K562 (cell line): ENCODE results near the gene ZMPSTE24. TPM values are rescaled to one million over a fixed set of nuclear protein-coding genes. Genes with fewer than 3 reads are reported as not detected.
A peak's percentile ranks its signal among the peaks of the same experiment; 100 is the strongest.

Experiments used
- AFF4 ChIP-seq: sonication (generic); formaldehyde crosslinking; IDR thresholded peaks from 2 replicates; pipeline ENCODE4 v1.8.0; 2023; ENCODE audit warnings: mild to moderate bottlenecking, missing genetic modification reagents
- HMGXB4 ChIP-seq: sonication (generic); formaldehyde crosslinking; IDR thresholded peaks from 2 replicates; pipeline ENCODE4 v1.8.1; 2023; ENCODE audit warnings: mild to moderate bottlenecking, missing genetic modification reagents
- ID3 ChIP-seq, 2 experiments: fragments of 250-450 bp in 1 of 2; fragments of 450-650 bp in 1 of 2; sonication (Bioruptor Pico) in 1 of 2; IDR thresholded peaks; 2 replicates each; pipeline versions ENCODE4 v1.6.1 to v1.8.0; 2016 to 2021; ENCODE audit warnings: mild to moderate bottlenecking in 2 of 2, moderate library complexity in 2 of 2, missing compliant biosample characterization in 1 of 2, missing genetic modification characterization in 1 of 2
- MAX ChIP-seq: sonication (generic); formaldehyde crosslinking; IDR thresholded peaks from 2 replicates; pipeline ENCODE4 v1.9.0; 2022; ENCODE audit warnings: mild to moderate bottlenecking, missing genetic modification reagents
- NFATC3 ChIP-seq: fragments of 450-650 bp; IDR thresholded peaks from 2 replicates; pipeline ENCODE4 v1.6.1; 2017; ENCODE audit warnings: mild to moderate bottlenecking
- NRF1 ChIP-seq, 2 experiments: fragments of 450-650 bp; IDR thresholded peaks in 1 of 2; conservative IDR thresholded peaks in 1 of 2; 2 replicates each; pipeline ENCODE4 v1.6.1; 2014; ENCODE audit warnings: mild to moderate bottlenecking in 2 of 2
- PREB ChIP-seq: sonication (generic); formaldehyde crosslinking; IDR thresholded peaks from 2 replicates; pipeline ENCODE4 v1.8.1; 2023; ENCODE audit warnings: mild to moderate bottlenecking, missing genetic modification reagents
- PTTG1 ChIP-seq: fragments of 450-650 bp; IDR thresholded peaks from 2 replicates; pipeline ENCODE4 v1.6.1; 2016; ENCODE audit warnings: low read depth, mild to moderate bottlenecking, missing genetic modification characterization, missing compliant biosample characterization
- SMAD4 ChIP-seq: fragments of 250-450 bp; sonication (Bioruptor Pico); conservative IDR thresholded peaks from 2 replicates; pipeline ENCODE4 v1.8.0; 2021; ENCODE audit warnings: inconsistent platforms, mild to moderate bottlenecking, moderate library complexity
- TAF15 ChIP-seq: fragments of 200-400 bp; formaldehyde crosslinking; IDR thresholded peaks from 2 replicates; pipeline ENCODE4 v1.6.1; 2017; ENCODE audit warnings: mild to moderate bottlenecking, low read depth, low read length, moderate library complexity
- TFAP4 ChIP-seq: sonication (generic); formaldehyde crosslinking; IDR thresholded peaks from 2 replicates; pipeline ENCODE4 v1.8.0; 2022; ENCODE audit warnings: missing genetic modification reagents, mild to moderate bottlenecking, moderate library complexity, borderline replicate concordance
- ZBTB33 ChIP-seq: sonication (generic); formaldehyde crosslinking; IDR thresholded peaks from 2 replicates; pipeline ENCODE4 v1.8.1; 2023; ENCODE audit warnings: mild to moderate bottlenecking, missing genetic modification reagents
- ZNF263 ChIP-seq: sonication (generic); formaldehyde crosslinking; IDR thresholded peaks from 2 replicates; pipeline ENCODE4 v1.8.0; 2022; ENCODE audit warnings: mild to moderate bottlenecking, missing genetic modification reagents, borderline replicate concordance
- ZNF41 ChIP-seq: fragments of 250-450 bp; sonication (Bioruptor Pico); conservative IDR thresholded peaks from 2 replicates; pipeline ENCODE4 v1.4.0; 2020; ENCODE audit warnings: mild to moderate bottlenecking
- ZNF77 ChIP-seq: fragments of 250-450 bp; sonication (Bioruptor Pico); IDR thresholded peaks from 2 replicates; pipeline ENCODE4 v1.5.0; 2020
- polyA plus RNA-seq, 8 experiments: library from polyadenylated mRNA; depleted of rRNA in 4 of 8; stranded (reverse) in 5 of 8; unstranded in 3 of 8; fragments of >200 nt; fragmentation: Nextera tagmentation in 2 of 8; fragmentation: Illumina TruSeq in 1 of 8; extraction: Ambion mirVana in 2 of 8; extraction: Trizol in 1 of 8; gene quantifications; 2 replicates each; pipeline versions ENCODE4 v1.2.1 to v1.2.3, GENCODE V29; 2011 to 2014; ENCODE audit warnings: inconsistent platforms in 1 of 8, missing spikeins in 1 of 8
- total RNA-seq, 7 experiments: library from RNA; depleted of rRNA in 6 of 7; stranded (reverse); fragments of >200 nt in 6 of 7; fragmentation: Illumina TruSeq in 2 of 7; extraction: Trizol in 2 of 7; gene quantifications; 2 replicates each; pipeline versions ENCODE4 v1.2.1 to v1.2.3, GENCODE V29; 2011 to 2021; ENCODE audit warnings: low replicate concordance in 1 of 7

Gene ZMPSTE24
- total and polyA plus RNA-seq, 9 of the 15 experiments (the other 6 are each of a cell fraction or from before 2014, with no cell fraction given) = 30.7 to 75.9 (median 64.3) TPM

GRCh38 chr1:40338745-40339419 lies 80.8 kb downstream of the ZMPSTE24 start (continued):
- TF ChIP-seq ID3 (CRISPR knock-in tag; IDR thresholded peaks at IDR 0.05) (no peak), ID3 (tag; IDR thresholded peaks at IDR 0.05) (no peak), ZNF77 (no peak), TAF15 (no peak), ZNF41 (no peak), TFAP4 (CRISPR knock-in tag) (peak; percentile 77; the same call in 1 of the 2 replicates), HMGXB4 (CRISPR knock-in tag) (no peak), PTTG1 (no peak), SMAD4 (CRISPR knock-in tag) (peak; percentile 50; the same call in 1 of the 2 replicates), NFATC3 (no peak), NRF1 (conservative IDR thresholded peaks at IDR 0.05 in 1 of 2, IDR thresholded peaks at IDR 0.05 in 1 of 2) (no peak), PREB (CRISPR knock-in tag) (peak; percentile 62; the same call in 1 of the 2 replicates), ZBTB33 (peak; percentile 79), ZNF263 (no peak), AFF4 (CRISPR knock-in tag) (0 out of 2 replicates have a peak, but pooled peaks have one; percentile 44), MAX (CRISPR knock-in tag) (no peak)
